Neural progenitor cell (in vitro differentiated cells): ENCODE data around the gene SRBD1. TPM values are rescaled to one million over a fixed set of nuclear protein-coding genes. Genes with fewer than 3 reads are reported as not detected.

Experiments used
- DNase-seq: peaks from one replicate; pipeline ENCODE4 v3.0.0-alpha.2; 2016; ENCODE audit warnings: low spot score
- H2AFZ ChIP-seq: fragments of 200-600 bp; sonication (generic); replicated peaks from 2 replicates; pipeline ENCODE4 v1.6.1; 2016; ENCODE audit warnings: antibody characterized with exemption
- H3F3A ChIP-seq: fragments of 200-600 bp; sonication (generic); 2 replicates; pipeline ENCODE4 v1.6.1; 2016; ENCODE audit warnings: antibody characterized with exemption, low read depth
- H3K27ac ChIP-seq: fragments of 200-600 bp; sonication (generic); 2 replicates; pipeline ENCODE4 v1.5.1; 2016; ENCODE audit warnings: mild to moderate bottlenecking
- H3K27me3 ChIP-seq: fragments of 200-600 bp; sonication (generic); 2 replicates; pipeline ENCODE4 v1.6.1; 2016; ENCODE audit warnings: mild to moderate bottlenecking, moderate library complexity
- H3K36me3 ChIP-seq: fragments of 200-600 bp; sonication (generic); 2 replicates; pipeline ENCODE4 v1.5.1; 2016
- H3K4me1 ChIP-seq: fragments of 200-600 bp; sonication (generic); 2 replicates; pipeline ENCODE4 v1.6.1; 2016; ENCODE audit warnings: mixed run types
- H3K4me2 ChIP-seq: fragments of 200-600 bp; sonication (generic); 2 replicates; pipeline ENCODE4 v1.6.1; 2016
- H3K4me3 ChIP-seq: fragments of 200-600 bp; sonication (generic); 2 replicates; pipeline ENCODE4 v1.5.1; 2016
- H3K79me2 ChIP-seq: fragments of 200-600 bp; sonication (generic); 2 replicates; pipeline ENCODE4 v1.6.1; 2016; ENCODE audit warnings: low read depth
- H3K9ac ChIP-seq: fragments of 200-600 bp; sonication (generic); 2 replicates; pipeline ENCODE4 v1.6.1; 2016
- H3K9me3 ChIP-seq: fragments of 200-600 bp; sonication (generic); 2 replicates; pipeline ENCODE4 v1.5.1; 2016; ENCODE audit warnings: low read depth
- H4K20me1 ChIP-seq: fragments of 200-600 bp; sonication (generic); 2 replicates; pipeline ENCODE4 v1.6.1; 2016; ENCODE audit warnings: low read depth
- H3K27ac Mint-ChIP-seq: 3 replicates; pipeline ENCODE4 v1.8.0; 2021; ENCODE audit warnings: mixed read lengths
- H3K27me3 Mint-ChIP-seq: 2 replicates; pipeline ENCODE4 v1.8.0; 2022; ENCODE audit warnings: low read depth, mild to moderate bottlenecking, inconsistent platforms, moderate library complexity, mixed read lengths; ENCODE audit not compliant: insufficient read depth
- H3K36me3 Mint-ChIP-seq: 3 replicates; pipeline ENCODE4 v1.8.0; 2021; ENCODE audit warnings: mixed read lengths
- H3K4me1 Mint-ChIP-seq: 3 replicates; pipeline ENCODE4 v1.8.0; 2021; ENCODE audit warnings: mixed read lengths
- H3K4me3 Mint-ChIP-seq: 3 replicates; pipeline ENCODE4 v1.8.0; 2021; ENCODE audit warnings: mild to moderate bottlenecking, moderate library complexity, mixed read lengths
- H3K9me3 Mint-ChIP-seq: 3 replicates; pipeline ENCODE4 v1.8.0; 2020; ENCODE audit warnings: mixed read lengths
- EZH2 ChIP-seq: fragments of 200-600 bp; sonication (generic); IDR thresholded peaks from 2 replicates; pipeline ENCODE4 v1.6.1; 2017; ENCODE audit warnings: antibody characterized with exemption, mild to moderate bottlenecking, moderate library complexity
- EZH2phosphoT487 ChIP-seq: fragments of 200-600 bp; sonication (generic); IDR thresholded peaks from 2 replicates; pipeline ENCODE4 v1.6.1; 2017; ENCODE audit warnings: antibody characterized with exemption
- total RNA-seq: library from RNA; depleted of rRNA; stranded (reverse); fragments of >200 nt; gene quantifications from 2 replicates; pipeline ENCODE4 v1.2.3, GENCODE V29; 2015; ENCODE audit warnings: low replicate concordance
- TF ChIP-seq, protein P1 (sequence below): fragments of 200-600 bp; sonication (generic); IDR thresholded peaks from 2 replicates; pipeline ENCODE4 v1.5.1; 2017; ENCODE audit warnings: antibody characterized with exemption, mild to moderate bottlenecking

The SRBD1 gene
- total RNA-seq, 1 donor from 2014 or later: 37.2 TPM

DNA sequence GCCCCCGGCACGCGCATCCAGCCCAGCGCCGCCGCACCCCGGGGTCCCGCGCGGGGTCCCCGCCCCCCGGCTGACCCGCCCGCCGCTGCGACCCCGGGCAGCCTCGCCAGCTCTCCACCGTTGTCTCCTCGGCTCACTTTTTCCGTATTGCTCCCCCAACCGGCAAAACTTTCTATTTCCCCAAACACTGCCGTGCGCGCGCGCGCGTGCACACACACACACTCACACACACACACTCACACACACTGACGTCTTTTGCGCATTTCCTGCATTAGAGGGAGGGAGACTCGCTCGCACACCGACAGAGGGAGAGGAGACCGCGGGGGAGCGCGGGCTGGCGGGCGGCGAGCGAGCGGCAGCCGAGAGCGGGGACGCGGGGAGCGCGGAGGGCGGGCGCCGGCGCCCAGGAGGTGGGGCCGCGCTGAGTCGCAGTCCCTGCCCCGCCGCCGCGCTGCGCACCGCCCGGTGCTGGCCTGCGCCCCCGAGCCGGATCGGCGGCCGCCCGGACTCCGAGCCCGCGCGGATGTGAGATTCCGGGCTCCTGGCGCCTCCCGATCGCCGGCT lies 39.9 kb upstream of the SRBD1 start:
- peak overlapping the region; percentile 92 for H3K4me3 ChIP-seq
- peaks cover 23% of the 10 kb centered on the region for H3K27me3 Mint-ChIP-seq
- peaks cover 33% of the 10 kb centered on the region for H3K4me1 Mint-ChIP-seq
- no peak overlapping the region for H3K27ac ChIP-seq
- H3K36me3 Mint-ChIP-seq: peaks cover 2% of the 10 kb centered on the region
- H4K20me1 ChIP-seq: peaks cover 7% of the 10 kb centered on the region
- no peaks in the 10 kb centered on the region for H3K9me3 ChIP-seq
- H2AFZ ChIP-seq: peak overlapping the region; percentile 93
- H3K27me3 ChIP-seq: peaks cover 86% of the 10 kb centered on the region
- H3K9me3 Mint-ChIP-seq: no peaks in the 10 kb centered on the region
- H3K4me3 Mint-ChIP-seq: peak overlapping the region; percentile 99
- DNase-seq: peak; percentile 92
- H3K79me2 ChIP-seq: no peaks in the 10 kb centered on the region
- H3K36me3 ChIP-seq: no peaks in the 10 kb centered on the region
- no peak overlapping the region for H3K9ac ChIP-seq
- H3K4me2 ChIP-seq: peak overlapping the region; percentile 100
- H3K27ac Mint-ChIP-seq: peak overlapping the region; percentile 89
- peaks cover 21% of the 10 kb centered on the region for H3F3A ChIP-seq
- TF ChIP-seq EZH2: no peak
- TF ChIP-seq, protein P1, sequence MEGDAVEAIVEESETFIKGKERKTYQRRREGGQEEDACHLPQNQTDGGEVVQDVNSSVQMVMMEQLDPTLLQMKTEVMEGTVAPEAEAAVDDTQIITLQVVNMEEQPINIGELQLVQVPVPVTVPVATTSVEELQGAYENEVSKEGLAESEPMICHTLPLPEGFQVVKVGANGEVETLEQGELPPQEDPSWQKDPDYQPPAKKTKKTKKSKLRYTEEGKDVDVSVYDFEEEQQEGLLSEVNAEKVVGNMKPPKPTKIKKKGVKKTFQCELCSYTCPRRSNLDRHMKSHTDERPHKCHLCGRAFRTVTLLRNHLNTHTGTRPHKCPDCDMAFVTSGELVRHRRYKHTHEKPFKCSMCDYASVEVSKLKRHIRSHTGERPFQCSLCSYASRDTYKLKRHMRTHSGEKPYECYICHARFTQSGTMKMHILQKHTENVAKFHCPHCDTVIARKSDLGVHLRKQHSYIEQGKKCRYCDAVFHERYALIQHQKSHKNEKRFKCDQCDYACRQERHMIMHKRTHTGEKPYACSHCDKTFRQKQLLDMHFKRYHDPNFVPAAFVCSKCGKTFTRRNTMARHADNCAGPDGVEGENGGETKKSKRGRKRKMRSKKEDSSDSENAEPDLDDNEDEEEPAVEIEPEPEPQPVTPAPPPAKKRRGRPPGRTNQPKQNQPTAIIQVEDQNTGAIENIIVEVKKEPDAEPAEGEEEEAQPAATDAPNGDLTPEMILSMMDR: peak; percentile 44
- peaks cover 13% of the 10 kb centered on the region for H3K4me1 ChIP-seq

DNA sequence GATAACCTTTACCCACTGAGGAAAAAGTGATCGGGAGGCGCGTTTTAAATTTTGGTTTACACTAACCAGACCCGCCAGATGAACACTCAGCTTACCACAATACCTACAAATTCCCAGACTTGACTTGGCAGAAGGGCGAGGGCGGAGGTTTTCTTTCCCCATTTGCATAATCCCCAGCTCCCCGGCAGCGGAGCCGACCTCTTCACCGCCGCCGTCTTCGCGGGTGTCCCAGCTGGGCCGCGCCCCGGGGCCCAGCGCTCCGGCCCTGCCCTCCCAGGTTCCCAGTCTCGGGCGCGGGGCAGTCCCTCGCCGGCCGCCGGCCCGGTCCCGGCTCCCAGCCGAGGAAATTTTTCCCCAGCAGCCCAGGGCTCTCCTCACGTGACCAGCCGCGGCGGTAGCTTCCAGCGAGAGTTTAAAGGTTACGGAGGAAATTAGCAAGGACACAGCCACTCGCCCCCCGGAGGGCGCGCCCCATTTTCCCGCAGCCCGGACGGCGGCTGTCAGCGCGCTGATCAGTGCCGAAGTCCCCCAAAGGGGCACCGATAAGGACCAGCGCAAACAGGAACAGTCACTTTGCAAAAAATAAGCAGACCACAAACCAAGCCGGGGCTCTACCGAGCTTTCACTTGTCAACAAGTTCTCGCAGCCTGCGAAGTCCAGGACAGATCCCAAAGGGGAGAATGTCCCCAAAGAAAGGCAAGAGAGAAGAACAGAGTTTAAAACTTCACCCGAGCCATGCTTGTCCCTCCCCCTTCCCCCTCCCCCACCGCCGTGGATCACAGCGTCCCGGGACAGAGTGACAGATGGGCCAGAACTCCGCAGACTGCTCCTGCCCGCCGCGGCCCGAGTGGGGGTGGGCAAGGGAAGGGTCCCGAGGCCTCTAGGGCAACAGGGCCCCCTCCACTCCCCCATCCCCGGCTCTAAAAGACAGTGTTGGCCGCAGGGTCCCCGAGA lies 39.1 kb upstream of the SRBD1 start:
- peaks cover 21% of the 10 kb centered on the region for H3F3A ChIP-seq

DNA sequence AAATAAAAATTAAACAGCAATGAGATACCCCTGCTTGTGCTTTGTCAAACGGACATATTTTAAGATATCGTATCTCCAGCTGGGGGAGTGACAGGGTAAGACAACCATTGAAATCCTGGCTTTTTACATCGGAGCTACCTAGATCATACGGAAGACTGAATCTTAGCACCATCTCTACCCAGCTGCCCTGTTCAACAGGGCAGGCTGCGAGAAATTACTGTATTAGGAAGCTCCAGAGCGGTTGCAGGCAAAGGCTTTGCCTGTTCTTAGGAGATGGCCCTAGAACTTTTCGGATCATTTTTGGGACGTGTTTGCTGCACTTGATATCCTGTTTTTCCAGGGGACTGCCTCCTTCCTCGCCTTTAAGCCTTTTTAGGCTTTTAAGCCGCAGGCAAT lies 38.4 kb upstream of the SRBD1 start:
- H3K4me3 Mint-ChIP-seq: peak overlapping the region; percentile 91
- peaks cover 33% of the 10 kb centered on the region for H3K4me1 Mint-ChIP-seq
- H3K36me3 ChIP-seq: no peaks in the 10 kb centered on the region
- H3K9me3 ChIP-seq: no peaks in the 10 kb centered on the region
- no peak for TF ChIP-seq EZH2phosphoT487
- no peak for TF ChIP-seq EZH2
- TF ChIP-seq, protein P1: no peak
- H3K4me1 ChIP-seq: peaks cover 13% of the 10 kb centered on the region
- peaks cover 2% of the 10 kb centered on the region for H3K36me3 Mint-ChIP-seq
- peak overlapping the region; percentile 100 for H3K4me2 ChIP-seq
- H3K4me3 ChIP-seq: peak overlapping the region; percentile 92
- no peak overlapping the region for H3K27ac ChIP-seq
- H3K27me3 ChIP-seq: peaks cover 89% of the 10 kb centered on the region
- peaks cover 29% of the 10 kb centered on the region for H3K27me3 Mint-ChIP-seq
- no peaks in the 10 kb centered on the region for H3K79me2 ChIP-seq
- H3K27ac Mint-ChIP-seq: no peak overlapping the region
- peak; percentile 31 for DNase-seq
- no peaks in the 10 kb centered on the region for H3K9me3 Mint-ChIP-seq
- H4K20me1 ChIP-seq: peaks cover 7% of the 10 kb centered on the region
- peaks cover 21% of the 10 kb centered on the region for H3F3A ChIP-seq
- H2AFZ ChIP-seq: peak overlapping the region; percentile 93
- no peak overlapping the region for H3K9ac ChIP-seq

More for the DNA sequence above, 39.1 kb upstream of the SRBD1 start:
- Mint-ChIP-seq H3K27ac (no peak overlapping the region), H3K4me1 (peaks cover 33% of the 10 kb centered on the region), H3K9me3 (no peaks in the 10 kb centered on the region), H3K27me3 (peaks cover 27% of the 10 kb centered on the region), H3K4me3 (peak overlapping the region; percentile 91), H3K36me3 (peaks cover 2% of the 10 kb centered on the region)
- Histone ChIP-seq H3K4me2 (peak overlapping the region; percentile 100), H3K9ac (no peak overlapping the region), H3K27me3 (peaks cover 91% of the 10 kb centered on the region), H2AFZ (peak overlapping the region; percentile 93), H3K4me1 (peaks cover 13% of the 10 kb centered on the region), H3K9me3 (no peaks in the 10 kb centered on the region), H3K79me2 (no peaks in the 10 kb centered on the region), H3K36me3 (no peaks in the 10 kb centered on the region), H4K20me1 (peaks cover 7% of the 10 kb centered on the region), H3K4me3 (peak overlapping the region; percentile 92), H3K27ac (no peak overlapping the region)
- peak; percentile 82 for DNase-seq
- TF ChIP-seq EZH2 (peak; percentile 57), EZH2phosphoT487 (peak; percentile 26)
- TF ChIP-seq, protein P1: no peak
